Right ventricle myocardium inferior (tissue), 1 donor: ENCODE measurements around the gene TRAF3IP1. TPM values are rescaled to one million over a fixed set of nuclear protein-coding genes. Genes with fewer than 3 reads are reported as not detected.

ENCODE experiments used
- ATAC-seq: fragments of 200-7000 bp; cut with Tn5 transposase; one replicate; pipeline ENCODE4 v1.9.1; 2020; ENCODE audit warnings: mild to moderate bottlenecking, moderate library complexity
- DNase-seq: peaks from one replicate; pipeline ENCODE4 v3.0.0; 2021; ENCODE audit errors: missing footprints
- intact Hi-C: fragments of 100-400 bp; cut with DNase I; formaldehyde crosslinking; loops from one replicate; pipeline ENCODE4 v1.11.0; 2022
- total RNA-seq: library from RNA; stranded (reverse); fragmentation: NEBNext Ultra II Directional; extraction: Animal tissue kit (Norgen Biotek cat#: 25700); gene quantifications from one replicate; pipeline ENCODE4 v1.2.1, GENCODE V29; 2021
- donor health status: DM: no; HTN: yes; CAD: no; lungs with severe emphysema.

TRAF3IP1 gene
- total RNA-seq, 1 donor from 2014 or later: 11.2 TPM

GRCh38 chr2:238415036-238415764 lies 94.9 kb downstream of the TRAF3IP1 start:
- DNase-seq (no peak), ATAC-seq (no peak)
- intact Hi-C loops: no loop called here

GRCh38 chr2:238415893-238416292 lies 95.6 kb downstream of the TRAF3IP1 start:
- DNase-seq: no peak
- ATAC-seq: no peak
- intact Hi-C loops: no loop called here

GRCh38 chr2:238418196-238418998 lies 98.1 kb downstream of the TRAF3IP1 start:
- ATAC-seq: no peak
- intact Hi-C loops: no loop called here
- no peak for DNase-seq

- ATAC-seq: no peak
- intact Hi-C loops: no loop called here
Measured at GRCh38 chr2:238418999-238419546, 98.8 kb downstream of the TRAF3IP1 start.

GRCh38 chr2:238420442-238420841 lies 100.1 kb downstream of the TRAF3IP1 start:
- DNase-seq (no peak), ATAC-seq (no peak)
- intact Hi-C loops: no loop called here

More at GRCh38 chr2:238418999-238419546, 98.8 kb downstream of the TRAF3IP1 start:
- no peak for DNase-seq

GRCh38 chr2:238420878-238421694 lies 100.8 kb downstream of the TRAF3IP1 start:
- intact Hi-C loops: no loop called here
- no peak for ATAC-seq
- DNase-seq: no peak

- ATAC-seq: no peak
- no peak for DNase-seq
- intact Hi-C loops: no loop called here
Measured at GRCh38 chr2:238421695-238422035, 101.3 kb downstream of the TRAF3IP1 start.

GRCh38 chr2:238422285-238422684 lies 102.0 kb downstream of the TRAF3IP1 start:
- peak; percentile 4 for ATAC-seq
- intact Hi-C loops: no loop called here
- DNase-seq: no peak

GRCh38 chr2:238422940-238423339 lies 102.6 kb downstream of the TRAF3IP1 start:
- intact Hi-C loops: no loop called here
- ATAC-seq (no peak), DNase-seq (no peak)

- intact Hi-C loops: no loop called here
- ATAC-seq: no peak
- DNase-seq: no peak
Measured at GRCh38 chr2:238423561-238424312, 103.4 kb downstream of the TRAF3IP1 start.

- intact Hi-C loops: no loop called here
- no peak for DNase-seq
- ATAC-seq: no peak
Measured at GRCh38 chr2:238424313-238424700, 104.0 kb downstream of the TRAF3IP1 start.

GRCh38 chr2:238425505-238425978 lies 105.2 kb downstream of the TRAF3IP1 start:
- no peak for DNase-seq
- intact Hi-C loops: no loop called here
- no peak for ATAC-seq

- intact Hi-C loops: no loop called here
- no peak for DNase-seq
- no peak for ATAC-seq
Measured at GRCh38 chr2:238425979-238426567, 105.8 kb downstream of the TRAF3IP1 start.

GRCh38 chr2:238426568-238427434 lies 106.5 kb downstream of the TRAF3IP1 start, which contains the start of gene ASB1:
ASB1 (plus strand) TSS chr2:238426927; CDS start chr2:238427071, 144 bp downstream.
- ATAC-seq: peak; percentile 84
- peak; percentile 90 for DNase-seq
- intact Hi-C loops: no loop called here

- peak; percentile 25 for ATAC-seq
- DNase-seq: no peak
- intact Hi-C loops: no loop called here
Measured at GRCh38 chr2:238427435-238428162, 107.3 kb downstream of the TRAF3IP1 start.

- intact Hi-C loops: no loop called here
- ATAC-seq: no peak
- no peak for DNase-seq
Measured at GRCh38 chr2:238428866-238429265, 108.5 kb downstream of the TRAF3IP1 start.
